HepG2 (cell line): Measurements from ENCODE around the gene SRCIN1. TPM values are rescaled to one million over a fixed set of nuclear protein-coding genes. Genes with fewer than 3 reads are reported as not detected.
A peak's percentile ranks its signal among the peaks of the same experiment; 100 is the strongest.

Source experiments
- ELF1 ChIP-seq: sonication (generic); formaldehyde crosslinking; IDR thresholded peaks from 2 replicates; pipeline ENCODE4 v1.4.0; 2020; ENCODE audit warnings: missing genetic modification reagents
- EP300 ChIP-seq, 3 experiments: sonication (generic) in 1 of 3; formaldehyde crosslinking in 1 of 3; IDR thresholded peaks; 2 replicates each; pipeline versions ENCODE4 v1.5.1 to v1.6.1; 2011 to 2020; ENCODE audit warnings: low read depth in 2 of 3, low read length in 2 of 3, borderline replicate concordance in 1 of 3, improper control_type of control experiment in 1 of 3, mild to moderate bottlenecking in 1 of 3, missing genetic modification reagents in 1 of 3, moderate library complexity in 1 of 3
- FOXK2 ChIP-seq: fragments of 450-650 bp; IDR thresholded peaks from 2 replicates; pipeline ENCODE4 v1.6.1; 2016
- KAT7 ChIP-seq: IDR thresholded peaks from 2 replicates; pipeline ENCODE4 v1.6.1; 2018; ENCODE audit warnings: borderline replicate concordance, missing compliant biosample characterization
- MTA1 ChIP-seq: sonication (generic); formaldehyde crosslinking; IDR thresholded peaks from 2 replicates; pipeline ENCODE4 v1.4.0; 2020; ENCODE audit warnings: missing genetic modification reagents, mild to moderate bottlenecking, borderline replicate concordance
- NFE2 ChIP-seq: sonication (generic); formaldehyde crosslinking; IDR thresholded peaks from 2 replicates; pipeline ENCODE4 v1.4.0; 2020; ENCODE audit warnings: missing genetic modification reagents
- NFRKB ChIP-seq: fragments of 450-650 bp; IDR thresholded peaks from 2 replicates; pipeline ENCODE4 v1.6.1; 2017
- NFYB ChIP-seq: sonication (generic); formaldehyde crosslinking; IDR thresholded peaks from 2 replicates; pipeline ENCODE4 v1.4.0; 2020; ENCODE audit warnings: missing genetic modification reagents
- NKX3-1 ChIP-seq: sonication (generic); formaldehyde crosslinking; IDR thresholded peaks from 2 replicates; pipeline ENCODE4 v1.5.0; 2020; ENCODE audit warnings: missing genetic modification reagents
- SP4 ChIP-seq: sonication (generic); formaldehyde crosslinking; IDR thresholded peaks from 2 replicates; pipeline ENCODE4 v1.8.1; 2023; ENCODE audit warnings: mild to moderate bottlenecking, missing genetic modification reagents
- STAT5B ChIP-seq: sonication (generic); formaldehyde crosslinking; IDR thresholded peaks from 2 replicates; pipeline ENCODE4 v1.4.0; 2020; ENCODE audit warnings: missing genetic modification reagents
- SUZ12 ChIP-seq: fragments of 150-350 bp; IDR thresholded peaks from 2 replicates; pipeline ENCODE4 v1.6.1; 2014; ENCODE audit warnings: low read depth, low read length
- SYNCRIP ChIP-seq: fragments of 200-400 bp; formaldehyde crosslinking; IDR thresholded peaks from 2 replicates; pipeline ENCODE4 v1.6.1; 2018; ENCODE audit warnings: mild to moderate bottlenecking, low read depth, low read length; ENCODE audit not compliant: insufficient read depth
- ZBTB8A ChIP-seq: sonication (generic); formaldehyde crosslinking; IDR thresholded peaks from 2 replicates; pipeline ENCODE4 v1.4.0; 2020; ENCODE audit warnings: mild to moderate bottlenecking, low read depth, missing genetic modification reagents, borderline replicate concordance
- ZFY ChIP-seq: sonication (generic); formaldehyde crosslinking; IDR thresholded peaks from 2 replicates; pipeline ENCODE4 v1.4.0; 2020; ENCODE audit warnings: missing genetic modification reagents
- ZKSCAN8 ChIP-seq: IDR thresholded peaks from 2 replicates; pipeline ENCODE4 v1.6.1; 2016; ENCODE audit warnings: borderline replicate concordance, missing genetic modification reagents, missing compliant biosample characterization
- ZNF33A ChIP-seq: sonication (generic); formaldehyde crosslinking; IDR thresholded peaks from 2 replicates; pipeline ENCODE4 v1.5.1; 2020; ENCODE audit warnings: missing genetic modification reagents, mild to moderate bottlenecking, moderate library complexity, borderline replicate concordance
- ZNF737 ChIP-seq: sonication (generic); formaldehyde crosslinking; IDR thresholded peaks from 2 replicates; pipeline ENCODE4 v1.5.0; 2020; ENCODE audit warnings: missing genetic modification reagents, mild to moderate bottlenecking, borderline replicate concordance
- ZNF83 ChIP-seq: sonication (generic); formaldehyde crosslinking; IDR thresholded peaks from 2 replicates; pipeline ENCODE4 v1.4.0; 2020; ENCODE audit warnings: missing genetic modification reagents, mild to moderate bottlenecking, borderline replicate concordance
- polyA plus RNA-seq, 8 experiments: library from polyadenylated mRNA; depleted of rRNA in 3 of 8; stranded (reverse) in 7 of 8; unstranded in 1 of 8; fragments of >200 nt; fragmentation: Illumina TruSeq in 4 of 8; extraction: Trizol in 4 of 8; gene quantifications; 2 replicates each; pipeline versions ENCODE4 v1.2.1 to v1.2.3, GENCODE V29; 2011 to 2016; ENCODE audit warnings: low read depth in 4 of 8, missing spikeins in 1 of 8, mixed read lengths in 1 of 8; ENCODE audit not compliant: insufficient read depth in 1 of 8
- total RNA-seq, 5 experiments: library from RNA; depleted of rRNA; stranded (reverse); fragments of >200 nt; fragmentation: Illumina TruSeq; extraction: Trizol; gene quantifications; 2 replicates each; pipeline ENCODE4 v1.2.3, GENCODE V29; 2016; ENCODE audit warnings: low read depth in 1 of 5
- TF ChIP-seq, protein P1 (sequence below): sonication (generic); formaldehyde crosslinking; IDR thresholded peaks from 2 replicates; pipeline ENCODE4 v1.5.1; 2020; ENCODE audit warnings: missing genetic modification reagents, mild to moderate bottlenecking, borderline replicate concordance
- TF ChIP-seq, protein P2 (sequence below): sonication (generic); formaldehyde crosslinking; IDR thresholded peaks from 2 replicates; pipeline ENCODE4 v1.5.0; 2020; ENCODE audit warnings: mild to moderate bottlenecking, missing genetic modification reagents, moderate library complexity
- TF ChIP-seq, protein P3 (sequence below), 2 experiments: IDR thresholded peaks; 2 replicates each; pipeline ENCODE4 v1.6.1; 2011 to 2012; ENCODE audit warnings: low read length in 2 of 2, borderline replicate concordance in 1 of 2, low read depth in 1 of 2, mild to moderate bottlenecking in 1 of 2, moderate library complexity in 1 of 2

The SRCIN1 gene
- total and polyA plus RNA-seq, 2 of the 13 experiments (the other 11 are each of a cell fraction or from before 2014, with no cell fraction given): 1.2 to 9.6 TPM

DNA sequence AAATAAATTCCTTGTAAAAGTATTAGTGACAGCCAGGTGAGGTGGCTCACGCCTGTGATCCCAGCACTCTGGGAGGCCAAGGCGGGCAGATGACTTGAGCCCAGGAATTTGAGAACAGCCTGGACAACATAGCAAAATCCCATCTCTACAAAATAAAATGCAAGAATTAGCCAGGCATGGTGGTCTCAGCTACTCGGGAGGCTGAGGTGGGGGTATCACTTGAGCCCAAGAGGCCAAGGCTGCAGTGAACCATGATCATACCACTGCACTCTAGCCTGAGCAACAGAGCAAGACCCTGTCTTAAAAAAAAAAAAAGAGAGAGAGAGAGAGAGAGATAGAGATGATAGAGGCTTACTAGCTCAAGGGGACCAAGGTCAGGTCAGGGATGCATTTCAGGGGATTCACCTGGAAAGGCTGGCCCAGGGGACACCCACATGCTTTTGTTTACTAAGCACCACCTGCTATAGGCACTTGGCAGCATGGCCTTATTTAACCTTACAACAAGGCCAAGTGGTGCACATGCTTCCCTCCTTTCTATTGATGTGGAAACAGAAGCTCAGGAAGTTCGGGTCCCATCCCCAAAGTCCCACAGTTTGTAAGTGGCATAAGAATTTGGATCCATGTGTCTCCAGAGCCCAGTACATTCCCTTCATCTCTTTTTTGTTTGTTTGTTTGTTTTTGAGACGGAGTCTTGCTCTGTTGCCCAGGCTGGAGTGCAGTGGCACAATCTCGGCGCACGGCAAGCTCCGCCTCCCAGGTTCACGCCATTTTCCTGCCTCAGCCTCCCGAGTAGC is 12.4 kb upstream of the SRCIN1 start (continued):
- no peak for TF ChIP-seq ZNF737 (CRISPR knock-in tag)
- no peak for TF ChIP-seq NFE2 (CRISPR knock-in tag)
- peak; percentile 58 for TF ChIP-seq ZFY (CRISPR knock-in tag)
- no peak for TF ChIP-seq KAT7 (CRISPR knock-in tag)
- TF ChIP-seq FOXK2: no peak
- TF ChIP-seq MTA1 (CRISPR knock-in tag): peak; percentile 58; the same call in 1 of the 2 replicates
- TF ChIP-seq, protein P1, sequence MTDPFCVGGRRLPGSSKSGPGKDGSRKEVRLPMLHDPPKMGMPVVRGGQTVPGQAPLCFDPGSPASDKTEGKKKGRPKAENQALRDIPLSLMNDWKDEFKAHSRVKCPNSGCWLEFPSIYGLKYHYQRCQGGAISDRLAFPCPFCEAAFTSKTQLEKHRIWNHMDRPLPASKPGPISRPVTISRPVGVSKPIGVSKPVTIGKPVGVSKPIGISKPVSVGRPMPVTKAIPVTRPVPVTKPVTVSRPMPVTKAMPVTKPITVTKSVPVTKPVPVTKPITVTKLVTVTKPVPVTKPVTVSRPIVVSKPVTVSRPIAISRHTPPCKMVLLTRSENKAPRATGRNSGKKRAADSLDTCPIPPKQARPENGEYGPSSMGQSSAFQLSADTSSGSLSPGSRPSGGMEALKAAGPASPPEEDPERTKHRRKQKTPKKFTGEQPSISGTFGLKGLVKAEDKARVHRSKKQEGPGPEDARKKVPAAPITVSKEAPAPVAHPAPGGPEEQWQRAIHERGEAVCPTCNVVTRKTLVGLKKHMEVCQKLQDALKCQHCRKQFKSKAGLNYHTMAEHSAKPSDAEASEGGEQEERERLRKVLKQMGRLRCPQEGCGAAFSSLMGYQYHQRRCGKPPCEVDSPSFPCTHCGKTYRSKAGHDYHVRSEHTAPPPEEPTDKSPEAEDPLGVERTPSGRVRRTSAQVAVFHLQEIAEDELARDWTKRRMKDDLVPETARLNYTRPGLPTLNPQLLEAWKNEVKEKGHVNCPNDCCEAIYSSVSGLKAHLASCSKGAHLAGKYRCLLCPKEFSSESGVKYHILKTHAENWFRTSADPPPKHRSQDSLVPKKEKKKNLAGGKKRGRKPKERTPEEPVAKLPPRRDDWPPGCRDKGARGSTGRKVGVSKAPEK (CRISPR knock-in tag): no peak
- peak; percentile 81; the same call in 1 of the 2 replicates for TF ChIP-seq ZNF83 (CRISPR knock-in tag)
- TF ChIP-seq, protein P2, sequence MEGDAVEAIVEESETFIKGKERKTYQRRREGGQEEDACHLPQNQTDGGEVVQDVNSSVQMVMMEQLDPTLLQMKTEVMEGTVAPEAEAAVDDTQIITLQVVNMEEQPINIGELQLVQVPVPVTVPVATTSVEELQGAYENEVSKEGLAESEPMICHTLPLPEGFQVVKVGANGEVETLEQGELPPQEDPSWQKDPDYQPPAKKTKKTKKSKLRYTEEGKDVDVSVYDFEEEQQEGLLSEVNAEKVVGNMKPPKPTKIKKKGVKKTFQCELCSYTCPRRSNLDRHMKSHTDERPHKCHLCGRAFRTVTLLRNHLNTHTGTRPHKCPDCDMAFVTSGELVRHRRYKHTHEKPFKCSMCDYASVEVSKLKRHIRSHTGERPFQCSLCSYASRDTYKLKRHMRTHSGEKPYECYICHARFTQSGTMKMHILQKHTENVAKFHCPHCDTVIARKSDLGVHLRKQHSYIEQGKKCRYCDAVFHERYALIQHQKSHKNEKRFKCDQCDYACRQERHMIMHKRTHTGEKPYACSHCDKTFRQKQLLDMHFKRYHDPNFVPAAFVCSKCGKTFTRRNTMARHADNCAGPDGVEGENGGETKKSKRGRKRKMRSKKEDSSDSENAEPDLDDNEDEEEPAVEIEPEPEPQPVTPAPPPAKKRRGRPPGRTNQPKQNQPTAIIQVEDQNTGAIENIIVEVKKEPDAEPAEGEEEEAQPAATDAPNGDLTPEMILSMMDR (CRISPR knock-in tag): 0 out of 2 replicates have a peak, but pooled peaks have one; percentile 2
- no peak for TF ChIP-seq SP4 (CRISPR knock-in tag)
- no peak for TF ChIP-seq ZNF33A
- no peak for TF ChIP-seq NFYB (CRISPR knock-in tag)
- TF ChIP-seq, protein P3, sequence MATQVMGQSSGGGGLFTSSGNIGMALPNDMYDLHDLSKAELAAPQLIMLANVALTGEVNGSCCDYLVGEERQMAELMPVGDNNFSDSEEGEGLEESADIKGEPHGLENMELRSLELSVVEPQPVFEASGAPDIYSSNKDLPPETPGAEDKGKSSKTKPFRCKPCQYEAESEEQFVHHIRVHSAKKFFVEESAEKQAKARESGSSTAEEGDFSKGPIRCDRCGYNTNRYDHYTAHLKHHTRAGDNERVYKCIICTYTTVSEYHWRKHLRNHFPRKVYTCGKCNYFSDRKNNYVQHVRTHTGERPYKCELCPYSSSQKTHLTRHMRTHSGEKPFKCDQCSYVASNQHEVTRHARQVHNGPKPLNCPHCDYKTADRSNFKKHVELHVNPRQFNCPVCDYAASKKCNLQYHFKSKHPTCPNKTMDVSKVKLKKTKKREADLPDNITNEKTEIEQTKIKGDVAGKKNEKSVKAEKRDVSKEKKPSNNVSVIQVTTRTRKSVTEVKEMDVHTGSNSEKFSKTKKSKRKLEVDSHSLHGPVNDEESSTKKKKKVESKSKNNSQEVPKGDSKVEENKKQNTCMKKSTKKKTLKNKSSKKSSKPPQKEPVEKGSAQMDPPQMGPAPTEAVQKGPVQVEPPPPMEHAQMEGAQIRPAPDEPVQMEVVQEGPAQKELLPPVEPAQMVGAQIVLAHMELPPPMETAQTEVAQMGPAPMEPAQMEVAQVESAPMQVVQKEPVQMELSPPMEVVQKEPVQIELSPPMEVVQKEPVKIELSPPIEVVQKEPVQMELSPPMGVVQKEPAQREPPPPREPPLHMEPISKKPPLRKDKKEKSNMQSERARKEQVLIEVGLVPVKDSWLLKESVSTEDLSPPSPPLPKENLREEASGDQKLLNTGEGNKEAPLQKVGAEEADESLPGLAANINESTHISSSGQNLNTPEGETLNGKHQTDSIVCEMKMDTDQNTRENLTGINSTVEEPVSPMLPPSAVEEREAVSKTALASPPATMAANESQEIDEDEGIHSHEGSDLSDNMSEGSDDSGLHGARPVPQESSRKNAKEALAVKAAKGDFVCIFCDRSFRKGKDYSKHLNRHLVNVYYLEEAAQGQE (IDR thresholded peaks at IDR 0.05; ENCODE audit: borderline replicate concordance in 1 of 2, low read depth in 1 of 2, low read length in 2 of 2): no peak
- TF ChIP-seq STAT5B (CRISPR knock-in tag): no peak
- no peak for TF ChIP-seq NFRKB
- TF ChIP-seq SYNCRIP: no peak
- TF ChIP-seq NKX3-1 (CRISPR knock-in tag): no peak
- TF ChIP-seq ELF1 (CRISPR knock-in tag): no peak
- peak in 1 of 2 experiments; percentile 79; a peak in 2 of 4 replicates for TF ChIP-seq EP300 (IDR thresholded peaks at IDR 0.05; ENCODE audit: low read depth in 2 of 2, low read length in 2 of 2)
- peak; percentile 66; the same call in 1 of the 2 replicates for TF ChIP-seq EP300 (CRISPR knock-in tag; IDR thresholded peaks at IDR 0.05; ENCODE audit: borderline replicate concordance)
- TF ChIP-seq SUZ12: no peak
- TF ChIP-seq ZKSCAN8: 0 out of 2 replicates have a peak, but pooled peaks have one; percentile 17
- no peak for TF ChIP-seq ZBTB8A (CRISPR knock-in tag)
